H1 (cell line): ENCODE measurements around the gene MTMR2. TPM values are rescaled to one million over a fixed set of nuclear protein-coding genes. Genes with fewer than 3 reads are reported as not detected.

Experiments
- CTCF ChIA-PET: fragments of 300-600 bp; sonication (Branson Sonifier 250); formaldehyde crosslinking; loops from one replicate; lab custom pipeline; 2021; ENCODE audit not compliant: partially characterized antibody; lab: Charles Lee
- POLR2A ChIA-PET: fragments of 300-600 bp; sonication (Branson Sonifier 250); formaldehyde crosslinking; loops from one replicate; lab custom pipeline; 2021; ENCODE audit warnings: inconsistent platforms; ENCODE audit not compliant: partially characterized antibody; lab: Charles Lee
- DNase-seq, 2 experiments: peaks; one replicate each; pipeline versions ENCODE4 v3.0.0 to v3.0.0-alpha.2; 2010 to 2022; ENCODE audit warnings: low spot score in 2 of 2, low read depth in 1 of 2, mixed read lengths in 1 of 2
- FAIRE-seq: peaks from 2 replicates; lab custom pipeline; 2011; peaks lifted over from hg19 to GRCh38; lab: Jason Lieb, UNC
- H2AFZ ChIP-seq: 2 replicates; pipeline ENCODE4 v1.8.1; 2012; ENCODE audit warnings: low read length, inconsistent platforms
- H2AK5ac ChIP-seq: 2 replicates; pipeline ENCODE4 v1.6.1; 2013; ENCODE audit warnings: low read depth, low read length
- H2BK120ac ChIP-seq: replicated peaks from 2 replicates; pipeline ENCODE3; 2013; ENCODE audit warnings: low read depth, low read length, inconsistent platforms
- H2BK12ac ChIP-seq: 2 replicates; pipeline ENCODE4 v1.6.1; 2013; ENCODE audit warnings: low read depth, low read length
- H2BK15ac ChIP-seq: 2 replicates; pipeline ENCODE4 v1.6.1; 2013; ENCODE audit warnings: low read length
- H2BK20ac ChIP-seq: 2 replicates; pipeline ENCODE4 v1.6.1; 2013; ENCODE audit warnings: low read length
- H2BK5ac ChIP-seq: 2 replicates; pipeline ENCODE4 v1.6.1; 2013; ENCODE audit warnings: low read depth, low read length
- H3K14ac ChIP-seq: 2 replicates; pipeline ENCODE4 v1.6.1; 2013; ENCODE audit warnings: inconsistent platforms; ENCODE audit not compliant: insufficient read length
- H3K18ac ChIP-seq: 2 replicates; pipeline ENCODE4 v1.6.1; 2013; ENCODE audit warnings: low read length; ENCODE audit errors: extremely low read depth
- H3K23ac ChIP-seq: 2 replicates; pipeline ENCODE4 v1.6.1; 2013; ENCODE audit warnings: inconsistent platforms; ENCODE audit not compliant: insufficient read length
- H3K23me2 ChIP-seq: 2 replicates; pipeline ENCODE4 v1.6.1; 2013; ENCODE audit warnings: low read depth, low read length
- H3K27ac ChIP-seq: 2 replicates; pipeline ENCODE4 v1.6.1; 2011; ENCODE audit warnings: low read depth, low read length, inconsistent platforms
- H3K27me3 ChIP-seq, 4 experiments: replicated peaks in 1 of 4; 1 replicate in 1 of 4; 2 replicates in 3 of 4; pipeline versions ENCODE4 v1.6.1 to v1.8.1; 2011 to 2013; ENCODE audit warnings: low read length in 3 of 4, mild to moderate bottlenecking in 3 of 4, inconsistent platforms in 2 of 4, mixed read lengths in 2 of 4, moderate library complexity in 1 of 4; ENCODE audit not compliant: control insufficient read depth in 3 of 4, insufficient read depth in 3 of 4; ENCODE audit errors: extremely low read depth in 1 of 4
- H3K36me3 ChIP-seq, 4 experiments: 2 replicates each; pipeline versions ENCODE4 v1.6.1 to v1.8.1; 2011 to 2013; ENCODE audit warnings: mild to moderate bottlenecking in 4 of 4, low read length in 3 of 4, moderate library complexity in 2 of 4, control low read depth in 1 of 4, inconsistent platforms in 1 of 4; ENCODE audit not compliant: insufficient read depth in 4 of 4, control insufficient read depth in 2 of 4
- H3K4ac ChIP-seq: replicated peaks from 2 replicates; pipeline ENCODE3; 2013; ENCODE audit warnings: low read length, low read depth, mixed read lengths, inconsistent platforms; ENCODE audit not compliant: insufficient read length
- H3K4me1 ChIP-seq, 4 experiments: replicated peaks in 1 of 4; 1 replicate in 1 of 4; 2 replicates in 3 of 4; pipeline versions ENCODE4 v1.6.1 to v1.8.1; 2011 to 2013; ENCODE audit warnings: low read length in 3 of 4, inconsistent platforms in 2 of 4, mixed read lengths in 1 of 4; ENCODE audit not compliant: insufficient read depth in 4 of 4, control insufficient read depth in 3 of 4
- H3K4me2 ChIP-seq, 2 experiments: 2 replicates each; pipeline versions ENCODE4 v1.6.1 to v1.8.1; 2011 to 2013; ENCODE audit warnings: low read depth in 2 of 2, low read length in 2 of 2, control low read depth in 1 of 2, inconsistent platforms in 1 of 2, mild to moderate bottlenecking in 1 of 2; ENCODE audit not compliant: insufficient read depth in 1 of 2
- H3K4me3 ChIP-seq, 4 experiments: fragments of 200-600, 300-600 bp in 1 of 4; sonication (generic), shearing (Covaris generic), sonication (Bioruptor Twin) in 1 of 4; 2 replicates each; pipeline versions ENCODE4 v1.5.1 to v1.8.1; 2011 to 2016; ENCODE audit warnings: low read length in 4 of 4, low read depth in 3 of 4, control low read depth in 2 of 4, inconsistent platforms in 2 of 4, mild to moderate bottlenecking in 2 of 4, mixed read lengths in 1 of 4, moderate library complexity in 1 of 4; ENCODE audit not compliant: insufficient read depth in 2 of 4; ENCODE audit errors: extremely low read depth in 1 of 4
- H3K56ac ChIP-seq: replicated peaks from 2 replicates; pipeline ENCODE3; 2013; ENCODE audit warnings: low read depth, mild to moderate bottlenecking, mixed read lengths, low read length, inconsistent platforms; ENCODE audit not compliant: insufficient read length
- H3K79me1 ChIP-seq: 2 replicates; pipeline ENCODE4 v1.6.1; 2013; ENCODE audit warnings: low read depth, low read length, control low read depth
- H3K79me2 ChIP-seq, 2 experiments: 2 replicates each; pipeline versions ENCODE4 v1.6.1 to v1.8.1; 2012 to 2013; ENCODE audit warnings: low read length in 2 of 2, mild to moderate bottlenecking in 2 of 2, inconsistent platforms in 1 of 2; ENCODE audit not compliant: insufficient read depth in 2 of 2, control insufficient read depth in 1 of 2
- H3K9ac ChIP-seq, 4 experiments: replicated peaks in 1 of 4; 1 replicate in 1 of 4; 2 replicates in 3 of 4; pipeline versions ENCODE4 v1.6.1 to v1.8.1; 2011 to 2013; ENCODE audit warnings: low read depth in 3 of 4, low read length in 3 of 4, control low read depth in 2 of 4, mild to moderate bottlenecking in 2 of 4, moderate library complexity in 2 of 4, inconsistent platforms in 1 of 4; ENCODE audit errors: extremely low read depth in 1 of 4
- H3K9me3 ChIP-seq, 2 experiments: 2 replicates each; pipeline versions ENCODE4 v1.6.1 to v1.8.1; 2012 to 2013; ENCODE audit warnings: mild to moderate bottlenecking in 2 of 2, moderate library complexity in 2 of 2, control low read depth in 1 of 2, inconsistent platforms in 1 of 2, low read depth in 1 of 2, low read length in 1 of 2, mixed read lengths in 1 of 2; ENCODE audit not compliant: insufficient read depth in 2 of 2
- H4K20me1 ChIP-seq, 2 experiments: replicated peaks in 1 of 2; 2 replicates each; pipeline versions ENCODE3 to v1.8.1; 2011 to 2013; ENCODE audit warnings: inconsistent platforms in 2 of 2, low read length in 2 of 2, mild to moderate bottlenecking in 1 of 2; ENCODE audit not compliant: insufficient read depth in 2 of 2, control insufficient read depth in 1 of 2
- H4K5ac ChIP-seq: 2 replicates; pipeline ENCODE4 v1.6.1; 2013; ENCODE audit warnings: low read length, low read depth, mixed read lengths, inconsistent platforms; ENCODE audit not compliant: insufficient read length
- H4K8ac ChIP-seq: 2 replicates; pipeline ENCODE4 v1.8.0; 2013; ENCODE audit warnings: mild to moderate bottlenecking, moderate library complexity, low read length, inconsistent platforms; ENCODE audit not compliant: insufficient read depth; ENCODE audit errors: extremely low read depth
- H4K91ac ChIP-seq: replicated peaks from 2 replicates; pipeline ENCODE3; 2013; ENCODE audit warnings: low read length, mixed read lengths, inconsistent platforms; ENCODE audit not compliant: insufficient read length
- EGR1 ChIP-seq: IDR thresholded peaks from 2 replicates; pipeline ENCODE4 v1.6.1; 2011; ENCODE audit warnings: low read depth, low read length, borderline replicate concordance
- RNF2 ChIP-seq: fragments of 200-900, 300-1000 bp; sonication (generic); IDR thresholded peaks from 2 replicates; pipeline ENCODE4 v1.7.1; 2016; ENCODE audit warnings: borderline replicate concordance, low read depth, mild to moderate bottlenecking, antibody characterized with exemption, low read length; ENCODE audit not compliant: poor library complexity, severe bottlenecking; ENCODE audit errors: missing control alignments
- SIN3A ChIP-seq, 2 experiments: IDR thresholded peaks in 1 of 2; conservative IDR thresholded peaks in 1 of 2; 2 replicates each; pipeline ENCODE4 v1.6.1; 2011 to 2012; ENCODE audit warnings: low read length in 2 of 2, improper control_type of control experiment in 1 of 2, low read depth in 1 of 2, mild to moderate bottlenecking in 1 of 2
- WGBS, 2 experiments: shearing (Covaris generic) in 1 of 2; methylation state at CpG; one replicate each; pipeline versions ENCODE4 v1.1.6 to v1.1.7; 2013 to 2015; ENCODE audit warnings: low lambda C conversion rate in 2 of 2, mixed read lengths in 2 of 2, inconsistent platforms in 1 of 2, low coverage in 1 of 2, missing lambda C conversion rate in 1 of 2; ENCODE audit not compliant: insufficient replicate concordance in 2 of 2, insufficient coverage in 1 of 2, insufficient read length in 1 of 2; ENCODE audit errors: extremely low coverage in 1 of 2, missing lambda C conversion rate in 1 of 2; 5-methylcytosine and 5-hydroxymethylcytosine counted together
- polyA plus RNA-seq, 7 experiments: library from polyadenylated mRNA; depleted of rRNA in 3 of 7; stranded (reverse) in 5 of 7; unstranded in 2 of 7; fragments of >200 nt in 5 of 7; fragments of 200-250 nt in 2 of 7; gene quantifications; 1 replicate in 5 of 7; 2 replicates in 1 of 7; 4 replicates in 1 of 7; pipeline versions ENCODE4 v1.2.1 to v1.2.3, GENCODE V29; 2011 to 2013; ENCODE audit warnings: missing spikeins in 2 of 7, mixed read lengths in 2 of 7
- total RNA-seq: library from RNA; stranded (reverse); fragmentation: NEBNext Ultra II Directional; extraction: Animal tissue kit (Norgen Biotek cat#: 25700); gene quantifications from 2 replicates; pipeline ENCODE4 v1.2.1, GENCODE V29; 2021
- TF ChIP-seq, protein P1 (sequence below), 3 experiments: IDR thresholded peaks; 1 replicate in 2 of 3; 2 replicates in 1 of 3; pipeline versions ENCODE4 v1.5.1 to v1.6.1; 2011; ENCODE audit warnings: low read length in 3 of 3, mild to moderate bottlenecking in 3 of 3, inconsistent platforms in 2 of 3, low read depth in 1 of 3, moderate library complexity in 1 of 3; ENCODE audit not compliant: insufficient read depth in 1 of 3; ENCODE audit errors: control extremely low read depth in 1 of 3

Gene MTMR2
- total and polyA plus RNA-seq, 2 of the 8 experiments (the other 6 are each of a cell fraction or from before 2014, with no cell fraction given) = 16.7 to 52.9 TPM

GRCh38 chr11:95933594-95933993, 9.7 kb upstream of the MTMR2 start:
- Histone ChIP-seq H3K4me2 (no peak overlapping the region), H2AFZ (no peak overlapping the region), H3K4ac (no peak overlapping the region), H3K23me2 (no peaks in the 10 kb centered on the region), H4K5ac (no peak overlapping the region), H2BK5ac (no peak overlapping the region), H3K4me1 (no peaks in the 10 kb centered on the region), H2BK20ac (no peak overlapping the region), H3K14ac (no peak overlapping the region), H2BK15ac (no peak overlapping the region), H3K56ac (no peak overlapping the region), H3K23ac (no peak overlapping the region), H2AK5ac (no peak overlapping the region), H4K8ac (no peak overlapping the region), H3K27ac (no peak overlapping the region), H3K18ac (no peak overlapping the region), H3K9ac (no peak overlapping the region), H4K20me1 (no peaks in the 10 kb centered on the region), H3K4me3 (no peak overlapping the region), H2BK12ac (no peak overlapping the region), H3K79me2 (no peaks in the 10 kb centered on the region), H3K27me3 (no peaks in the 10 kb centered on the region), H3K36me3 (no peaks in the 10 kb centered on the region), H4K91ac (no peak overlapping the region), H3K79me1 (no peaks in the 10 kb centered on the region), H2BK120ac (no peak overlapping the region), H3K9me3 (no peaks in the 10 kb centered on the region)
- DNase-seq (no peak), FAIRE-seq (no peak)
- WGBS, 2 experiments = 92% methylated on average over 5 of the region's 5 CpGs; no CpG with 5 or more reads in 1 of the 2 experiments
- ChIA-PET CTCF (no interaction called here), POLR2A (interaction anchor here (1.7 kb wide), 1 partner anchor 8 kb away, joined by 6 read pairs; no protein-coding TSS in a partner anchor)
- TF ChIP-seq RNF2 (no peak), SIN3A (conservative IDR thresholded peaks at IDR 0.05 in 1 of 2, IDR thresholded peaks at IDR 0.05 in 1 of 2; ENCODE audit: low read depth in 1 of 2, low read length in 2 of 2) (no peak), EGR1 (no peak)
- TF ChIP-seq, protein P1, sequence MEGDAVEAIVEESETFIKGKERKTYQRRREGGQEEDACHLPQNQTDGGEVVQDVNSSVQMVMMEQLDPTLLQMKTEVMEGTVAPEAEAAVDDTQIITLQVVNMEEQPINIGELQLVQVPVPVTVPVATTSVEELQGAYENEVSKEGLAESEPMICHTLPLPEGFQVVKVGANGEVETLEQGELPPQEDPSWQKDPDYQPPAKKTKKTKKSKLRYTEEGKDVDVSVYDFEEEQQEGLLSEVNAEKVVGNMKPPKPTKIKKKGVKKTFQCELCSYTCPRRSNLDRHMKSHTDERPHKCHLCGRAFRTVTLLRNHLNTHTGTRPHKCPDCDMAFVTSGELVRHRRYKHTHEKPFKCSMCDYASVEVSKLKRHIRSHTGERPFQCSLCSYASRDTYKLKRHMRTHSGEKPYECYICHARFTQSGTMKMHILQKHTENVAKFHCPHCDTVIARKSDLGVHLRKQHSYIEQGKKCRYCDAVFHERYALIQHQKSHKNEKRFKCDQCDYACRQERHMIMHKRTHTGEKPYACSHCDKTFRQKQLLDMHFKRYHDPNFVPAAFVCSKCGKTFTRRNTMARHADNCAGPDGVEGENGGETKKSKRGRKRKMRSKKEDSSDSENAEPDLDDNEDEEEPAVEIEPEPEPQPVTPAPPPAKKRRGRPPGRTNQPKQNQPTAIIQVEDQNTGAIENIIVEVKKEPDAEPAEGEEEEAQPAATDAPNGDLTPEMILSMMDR (IDR thresholded peaks at IDR 0.05; ENCODE audit: control extremely low read depth in 1 of 3, insufficient read depth in 1 of 3, low read depth in 1 of 3, low read length in 3 of 3) = no peak
